GM19468 (cell line): ENCODE data around the gene ETV6.
A peak's percentile ranks its signal among the peaks of the same experiment; 100 is the strongest.

Experiments used
- ATAC-seq: cut with Tn5 transposase; IDR thresholded peaks from one replicate; pipeline ENCODE4 v1.9.1; 2021; ENCODE audit warnings: mild to moderate bottlenecking, moderate library complexity, moderate number of reproducible peaks; ENCODE audit not compliant: unreplicated experiment; ENCODE audit errors: extremely low read depth

The ETV6 gene

DNA sequence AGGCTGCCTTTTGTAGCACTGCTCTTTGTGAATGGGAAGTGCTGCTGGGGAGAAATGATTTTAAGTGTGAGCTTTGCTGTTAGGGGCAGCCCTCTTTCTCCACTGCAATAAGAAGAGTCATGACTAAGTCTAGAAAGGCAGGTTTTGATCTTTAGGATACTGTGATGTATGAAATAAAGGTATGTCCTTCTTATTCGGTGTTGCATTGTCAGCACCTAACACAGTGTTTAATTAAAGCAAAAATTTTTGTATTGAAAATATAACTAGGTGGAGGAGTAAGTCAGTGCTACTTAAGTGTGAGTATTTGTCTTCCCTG is 81.5 kb downstream of the ETV6 start:
- ATAC-seq = no peak

DNA sequence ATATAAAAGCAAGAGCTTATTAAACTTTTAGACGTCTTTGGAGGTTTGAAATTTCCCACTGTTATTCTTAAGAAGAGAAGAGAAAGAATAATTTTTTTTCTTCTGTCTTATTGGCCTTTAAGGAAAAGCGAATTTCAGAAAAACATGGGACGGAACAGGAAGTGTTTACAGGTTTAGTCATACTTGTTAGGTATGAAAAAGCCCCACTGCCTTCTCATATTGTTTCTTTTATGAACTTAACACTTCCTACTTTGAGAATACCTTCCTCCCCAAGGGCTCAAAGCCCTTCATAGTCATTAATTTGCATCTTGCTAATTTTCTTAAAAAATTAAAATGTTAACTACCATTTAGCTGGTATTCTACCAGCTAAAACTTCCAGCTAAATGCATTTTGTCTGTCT is 82.0 kb downstream of the ETV6 start:
- ATAC-seq = no peak

DNA sequence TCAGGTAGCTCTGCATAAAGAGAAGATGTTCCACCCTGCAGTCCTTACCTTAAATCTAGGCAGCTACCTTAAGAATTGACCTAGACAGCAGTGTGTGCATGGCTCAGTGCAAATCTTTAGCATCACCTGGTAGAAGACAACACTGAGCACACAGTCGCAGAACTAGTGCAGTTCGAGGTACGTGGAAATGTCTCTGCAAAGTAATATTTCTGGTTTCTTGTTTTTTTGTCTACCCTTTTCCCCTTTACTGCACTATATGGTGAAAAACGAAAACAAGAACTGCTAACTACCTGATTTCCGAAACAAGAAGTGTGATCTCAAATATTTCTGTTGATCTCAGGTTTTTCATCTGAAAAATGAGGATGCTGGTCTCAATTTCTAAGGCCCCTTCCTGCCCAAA is 82.5 kb downstream of the ETV6 start:
- ATAC-seq = no peak

DNA sequence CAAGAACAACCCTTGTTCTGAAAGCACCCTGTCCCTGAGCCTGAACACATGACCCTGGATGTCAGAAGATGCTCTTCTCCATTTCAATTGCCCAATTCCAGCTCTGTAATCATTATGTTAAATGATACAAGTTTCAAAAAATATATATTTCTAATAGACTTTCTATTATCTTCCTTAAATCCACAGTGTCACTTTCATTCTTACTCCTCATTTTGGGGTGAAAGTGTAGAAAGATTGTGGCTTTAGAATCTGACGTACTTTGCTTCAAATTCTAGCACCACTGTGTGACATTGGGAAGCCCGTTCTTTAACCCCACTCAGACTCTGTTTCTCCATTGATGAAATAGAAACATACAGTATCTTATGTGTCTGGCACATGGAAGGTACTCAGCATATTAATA is 83.2 kb downstream of the ETV6 start:
- no peak for ATAC-seq

DNA sequence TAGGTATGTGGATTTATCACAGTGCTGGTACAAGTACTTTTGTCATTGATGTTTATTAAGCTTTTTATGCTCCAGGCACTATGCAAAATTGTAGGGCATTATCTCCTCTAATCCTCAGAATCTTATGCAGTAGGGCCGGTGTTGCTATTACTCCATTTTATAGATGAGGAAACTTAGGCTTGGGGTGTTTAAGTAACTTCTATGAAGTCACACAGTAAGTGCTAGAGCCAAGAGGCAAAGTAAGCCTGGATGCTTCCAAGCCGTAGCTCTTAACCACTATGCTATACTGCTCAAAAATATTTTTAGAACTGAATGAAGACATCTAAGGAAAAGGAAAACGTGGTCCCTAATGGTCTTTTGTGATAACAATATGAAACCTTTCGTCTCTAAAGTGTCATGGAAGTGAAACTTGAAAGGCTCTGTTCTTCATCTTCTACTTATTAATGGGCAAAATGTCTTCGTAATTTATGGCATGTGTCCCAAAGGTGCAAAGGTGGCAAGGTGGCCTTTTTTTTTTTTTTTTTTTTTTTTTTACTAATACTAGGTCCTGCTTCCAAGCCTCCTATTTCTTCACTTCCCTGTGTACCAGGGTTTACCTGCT is 85.2 kb downstream of the ETV6 start:
- no peak for ATAC-seq

DNA sequence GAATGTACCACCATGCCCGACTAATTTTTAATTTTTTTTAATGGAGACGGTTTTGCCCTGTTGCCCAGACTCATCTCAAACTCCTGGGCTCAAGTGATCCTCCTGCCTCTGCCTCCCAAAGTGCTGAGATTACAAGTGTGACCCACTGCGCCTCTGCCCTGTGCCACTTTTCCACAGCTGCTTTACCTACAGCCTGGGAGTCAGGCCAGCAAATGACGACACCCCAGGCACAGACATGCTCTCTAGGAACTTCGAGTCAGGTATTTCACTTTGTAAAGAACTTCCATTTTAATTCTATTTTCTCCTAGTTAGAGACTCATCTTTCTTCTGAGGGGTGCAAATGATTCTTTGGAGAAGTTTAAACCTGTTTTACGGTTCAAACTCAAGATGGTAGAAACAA is 89.0 kb downstream of the ETV6 start:
- ATAC-seq = no peak

DNA sequence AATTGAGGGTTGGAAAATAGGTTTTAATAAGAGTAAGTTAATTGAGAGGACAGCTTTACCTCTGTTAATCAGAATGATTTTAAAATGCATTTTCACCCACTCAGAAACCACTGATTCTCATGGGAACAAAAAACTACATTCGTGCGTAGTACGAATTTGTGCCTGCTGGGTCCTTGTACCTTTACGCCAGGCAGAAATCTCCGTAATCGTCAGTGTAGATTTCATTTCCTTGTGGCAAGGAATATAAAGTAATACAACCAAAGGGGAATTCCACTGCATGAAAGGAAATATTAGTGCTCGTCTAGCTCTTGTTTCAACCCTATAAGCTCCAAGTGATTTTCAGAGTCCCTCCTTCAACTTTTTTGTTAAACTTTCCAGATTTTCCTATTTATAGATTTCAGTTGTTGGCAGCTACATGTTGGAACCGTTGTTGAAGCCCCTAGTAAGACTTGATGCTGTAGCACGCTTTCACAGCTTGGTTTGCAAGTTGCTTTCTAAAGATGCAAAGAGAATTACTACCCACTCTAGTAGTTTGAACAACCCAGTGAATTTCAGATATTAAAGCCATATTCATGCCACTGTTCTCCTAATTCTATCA is 90.6 kb downstream of the ETV6 start:
- ATAC-seq = no peak

DNA sequence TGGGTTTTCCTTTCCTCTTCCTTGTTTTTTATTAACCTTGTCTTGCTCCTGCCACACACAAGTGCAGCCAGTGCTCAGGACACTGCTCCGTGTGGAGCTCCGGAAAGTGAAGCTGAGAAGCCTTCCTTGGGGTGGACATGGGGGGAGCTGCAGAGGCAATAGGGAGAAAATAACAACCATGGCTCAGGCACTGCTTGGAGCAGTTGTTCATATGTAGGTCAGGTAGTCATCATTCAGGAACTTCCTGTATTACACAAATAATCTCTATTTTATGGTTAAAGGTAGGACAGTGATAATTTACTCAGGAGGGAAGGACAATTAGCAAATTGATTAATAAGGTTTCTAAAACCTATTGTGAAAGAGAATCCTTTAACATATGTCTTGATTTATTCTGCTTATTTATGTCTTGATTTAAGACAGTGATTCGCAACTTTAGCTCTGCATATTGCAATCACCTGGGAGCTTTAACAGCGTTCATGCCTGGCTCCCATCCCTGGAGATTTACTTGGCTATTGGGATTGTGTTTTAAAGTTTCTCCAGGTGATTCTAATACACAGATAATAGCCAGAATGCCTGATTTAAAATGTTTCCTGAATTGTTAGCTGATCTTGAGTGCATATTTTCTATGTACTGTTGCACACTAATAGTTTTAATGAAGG is 92.1 kb downstream of the ETV6 start:
- ATAC-seq = no peak

DNA sequence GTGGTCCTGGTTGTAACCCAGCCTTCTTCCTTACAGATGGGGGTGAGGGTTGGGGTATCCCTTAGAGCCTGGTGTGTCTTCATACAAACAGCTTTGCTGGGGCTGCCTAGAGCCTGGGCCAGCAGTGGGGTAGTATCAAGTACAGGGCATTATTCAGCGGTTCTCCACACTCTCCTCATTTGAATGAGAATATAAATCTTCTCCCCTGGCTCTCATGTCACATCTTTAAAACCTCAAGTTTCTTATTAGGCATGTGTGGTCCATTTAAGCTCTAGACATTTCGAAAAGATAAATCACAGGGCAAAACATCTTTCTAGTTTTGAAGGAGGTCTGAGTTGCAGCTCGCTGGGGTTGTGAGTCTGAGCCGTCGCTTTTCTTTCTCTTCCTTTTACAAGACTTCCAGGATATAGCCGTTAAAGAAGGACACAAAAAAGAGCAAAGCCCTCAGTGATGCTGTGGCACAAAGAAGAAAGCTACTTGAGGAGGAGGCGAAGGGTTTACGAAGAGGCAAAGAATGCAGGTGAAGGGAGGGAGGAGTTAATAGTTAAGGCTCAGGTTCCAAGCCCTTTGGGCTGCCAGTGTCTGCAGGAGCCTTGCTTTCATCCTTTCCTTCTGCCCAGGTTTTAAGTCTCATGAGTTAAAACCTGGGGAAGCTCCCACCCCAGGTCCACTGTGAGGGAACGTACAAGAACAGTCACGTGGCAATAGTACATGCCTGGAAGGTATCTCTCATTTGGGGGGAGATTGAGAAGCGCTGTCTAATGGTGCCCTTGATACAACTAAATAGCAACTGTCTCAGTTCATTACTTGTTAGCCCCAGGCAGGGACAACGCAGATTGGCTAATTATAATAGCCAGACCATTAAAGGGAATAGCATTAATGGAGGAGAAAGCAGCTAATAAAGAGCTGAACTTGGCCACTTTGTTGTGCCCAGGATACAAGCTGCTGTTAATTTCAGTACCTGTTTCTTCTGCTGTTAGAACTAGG is 94.2 kb downstream of the ETV6 start:
- no peak for ATAC-seq

DNA sequence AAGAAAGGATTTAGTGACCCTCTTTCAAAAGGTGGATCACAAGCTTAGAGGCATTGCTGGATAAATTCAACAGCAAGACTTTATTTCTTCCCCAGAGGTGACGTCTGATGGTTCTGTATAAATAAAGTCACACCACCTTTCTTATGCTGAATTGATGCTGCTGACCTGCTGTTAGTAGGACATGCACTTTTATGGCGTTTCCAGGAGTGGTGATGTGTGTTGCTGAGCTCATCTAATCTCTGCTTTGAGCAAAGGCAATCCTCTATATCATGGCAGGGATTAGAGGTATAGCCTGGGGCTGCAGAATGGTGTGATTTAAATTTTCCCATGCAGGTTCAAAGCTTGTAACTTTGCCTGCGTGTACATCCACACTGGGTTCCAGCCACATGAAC is 94.9 kb downstream of the ETV6 start:
- no peak for ATAC-seq

DNA sequence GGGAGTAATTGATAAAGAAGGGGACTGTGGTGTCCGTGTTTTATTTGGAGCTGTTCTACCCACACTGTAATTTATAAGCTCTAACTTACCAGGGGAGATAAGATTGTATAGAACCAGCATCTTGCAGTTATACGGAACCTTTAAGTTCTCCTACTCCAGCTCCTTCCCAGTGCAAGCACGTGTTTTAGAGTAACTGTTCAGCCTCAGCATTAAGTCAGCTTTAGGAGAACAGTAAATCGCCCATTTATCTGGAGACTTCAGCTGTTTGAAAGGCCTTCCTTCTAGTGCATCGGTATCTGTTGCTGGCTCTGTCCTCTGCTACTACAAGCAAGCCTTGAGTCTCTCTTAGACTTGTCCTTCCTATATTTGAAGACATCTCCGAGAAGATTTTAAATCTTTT is 95.6 kb downstream of the ETV6 start:
- ATAC-seq = no peak

DNA sequence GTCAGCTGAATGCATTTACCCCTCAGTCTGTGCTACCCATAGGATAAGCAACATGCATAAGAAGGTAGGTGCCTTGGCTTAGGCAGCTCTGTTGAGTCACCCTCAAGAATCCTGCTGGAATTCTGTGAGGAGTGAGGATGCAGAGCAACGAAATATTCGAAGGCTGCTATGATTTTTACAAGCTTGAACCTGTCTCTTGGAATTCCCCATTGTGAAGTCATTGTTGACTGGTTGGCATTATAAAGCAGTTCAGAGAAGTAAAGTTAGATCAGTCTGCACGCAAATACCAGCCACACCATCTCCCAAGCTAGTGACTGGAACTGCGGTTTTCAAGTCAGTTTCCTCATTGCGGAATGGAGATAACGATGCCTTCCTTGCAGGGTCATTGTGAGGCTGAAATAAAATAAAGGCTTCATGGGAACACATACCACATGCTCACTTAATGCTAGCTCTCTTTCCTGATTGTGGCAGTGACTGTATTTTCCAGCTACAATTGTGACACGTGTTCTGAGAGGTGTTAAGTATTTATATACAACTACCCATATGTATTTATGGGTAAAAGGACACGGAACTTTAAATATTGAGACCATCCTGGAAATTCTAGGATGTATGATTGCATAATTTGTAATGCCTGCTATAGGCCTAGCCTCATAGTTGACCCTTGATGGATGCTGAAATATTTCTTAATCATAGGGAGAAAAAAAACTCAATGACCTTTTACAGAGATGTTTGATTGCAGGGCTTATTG is 96.7 kb downstream of the ETV6 start:
- no peak for ATAC-seq

DNA sequence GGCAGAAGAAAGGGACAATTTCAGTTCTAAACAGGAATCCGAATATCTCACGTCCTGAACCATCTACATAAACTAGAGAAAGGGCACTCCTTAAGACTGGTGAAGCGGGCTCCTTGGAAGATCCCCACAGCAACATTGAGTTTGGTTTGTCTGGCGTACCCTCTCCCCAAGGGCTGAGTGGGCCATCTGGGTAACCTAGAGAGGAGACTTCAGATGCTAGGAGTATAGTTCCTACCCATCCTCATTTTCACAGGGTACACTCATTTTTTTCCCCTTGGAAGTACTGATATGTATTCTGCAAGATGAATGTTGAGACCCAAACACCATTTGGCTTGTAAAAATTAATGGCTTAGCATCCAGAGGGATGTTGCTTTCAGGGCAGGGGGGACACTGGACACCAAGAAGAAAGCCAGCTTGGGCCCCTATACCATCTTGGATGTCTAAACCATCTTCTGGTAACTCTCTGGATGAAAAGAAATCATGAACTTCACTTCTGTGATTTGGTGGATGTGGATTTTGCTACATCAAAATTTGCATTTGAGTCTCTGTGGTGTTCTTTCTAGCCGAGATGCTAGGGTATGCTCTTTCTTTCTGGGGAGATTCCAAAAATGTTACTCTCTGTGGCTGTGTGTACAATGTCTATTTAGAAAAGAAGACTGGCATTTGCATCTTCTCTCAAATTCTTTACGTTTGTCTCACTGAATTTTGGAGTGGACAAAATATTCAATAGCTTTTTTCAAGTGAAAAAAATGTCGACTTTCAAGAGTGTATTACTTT is 97.7 kb downstream of the ETV6 start:
- ATAC-seq = no peak

DNA sequence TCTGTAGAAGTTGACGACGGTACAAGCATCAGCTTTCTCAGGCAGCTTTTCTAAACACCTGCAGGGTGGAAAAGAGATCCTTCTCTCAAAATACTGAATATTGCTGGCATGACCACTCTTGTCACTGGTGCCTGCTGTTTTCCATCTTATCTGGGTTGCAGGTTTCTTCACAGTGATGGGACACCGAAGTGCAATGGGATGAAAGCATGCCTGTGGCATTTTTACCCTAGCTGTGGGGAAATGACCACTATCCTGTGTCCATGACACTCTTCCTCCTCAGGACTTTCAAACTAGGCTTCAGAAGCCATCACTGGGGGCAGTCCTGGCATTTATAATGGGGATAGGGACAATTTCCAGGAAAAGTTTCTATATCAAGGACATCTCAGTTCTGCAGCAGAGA is 98.5 kb downstream of the ETV6 start:
- ATAC-seq = no peak

DNA sequence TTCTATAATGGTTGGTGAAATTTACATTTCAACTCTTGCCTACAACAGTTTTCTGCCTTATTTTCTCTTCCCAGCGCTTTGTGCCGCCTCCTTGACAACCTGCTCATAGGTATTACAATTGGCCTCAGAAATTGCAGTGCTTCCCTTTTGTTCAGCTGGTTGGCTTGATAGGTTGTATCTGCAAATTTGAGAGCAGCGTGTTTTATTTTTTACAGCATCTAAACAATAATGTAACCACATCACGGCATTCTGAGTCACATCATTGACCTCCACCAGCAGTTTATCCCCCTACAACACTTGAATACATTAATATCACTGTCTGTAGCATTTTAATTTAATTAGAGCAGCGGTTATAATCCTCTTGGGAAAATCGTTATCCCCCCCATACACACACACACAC is 99.4 kb downstream of the ETV6 start:
- ATAC-seq = no peak

DNA sequence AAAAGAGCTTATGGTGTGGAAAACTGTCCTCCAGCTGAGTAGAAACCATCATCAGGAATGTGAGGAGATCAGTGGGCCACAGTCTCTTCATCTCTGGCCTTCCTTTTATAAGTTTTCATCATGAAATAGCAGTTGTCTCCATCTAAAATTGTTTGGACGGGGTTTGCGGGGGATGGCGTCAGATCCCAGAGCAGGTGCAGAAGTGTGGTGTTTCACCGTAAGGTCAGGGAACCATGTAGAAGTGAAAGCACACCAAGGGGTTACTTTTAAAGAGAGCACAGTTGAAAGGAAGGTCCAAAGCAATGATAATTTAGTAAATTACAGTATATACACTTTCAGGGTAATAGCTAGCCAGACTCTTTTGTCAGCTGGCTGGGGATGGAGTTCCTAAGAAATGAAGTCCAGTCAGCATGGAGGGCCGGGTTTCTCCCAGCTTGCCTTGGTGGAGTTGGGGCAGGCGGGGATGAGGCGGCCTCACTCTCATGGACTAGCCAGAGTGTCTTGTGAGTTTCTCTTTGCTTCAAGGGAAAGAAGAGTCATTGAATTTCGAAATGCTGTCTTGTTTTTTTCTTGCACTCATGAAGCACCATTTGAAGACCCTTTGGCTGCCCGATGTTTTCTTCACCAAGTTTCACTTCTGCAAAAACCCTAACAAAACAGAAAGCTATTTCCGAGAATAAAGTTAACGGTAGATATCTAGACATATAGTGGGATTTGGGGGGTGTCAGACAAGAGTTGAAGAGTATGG is 100.6 kb downstream of the ETV6 start:
- ATAC-seq = peak; percentile 42

DNA sequence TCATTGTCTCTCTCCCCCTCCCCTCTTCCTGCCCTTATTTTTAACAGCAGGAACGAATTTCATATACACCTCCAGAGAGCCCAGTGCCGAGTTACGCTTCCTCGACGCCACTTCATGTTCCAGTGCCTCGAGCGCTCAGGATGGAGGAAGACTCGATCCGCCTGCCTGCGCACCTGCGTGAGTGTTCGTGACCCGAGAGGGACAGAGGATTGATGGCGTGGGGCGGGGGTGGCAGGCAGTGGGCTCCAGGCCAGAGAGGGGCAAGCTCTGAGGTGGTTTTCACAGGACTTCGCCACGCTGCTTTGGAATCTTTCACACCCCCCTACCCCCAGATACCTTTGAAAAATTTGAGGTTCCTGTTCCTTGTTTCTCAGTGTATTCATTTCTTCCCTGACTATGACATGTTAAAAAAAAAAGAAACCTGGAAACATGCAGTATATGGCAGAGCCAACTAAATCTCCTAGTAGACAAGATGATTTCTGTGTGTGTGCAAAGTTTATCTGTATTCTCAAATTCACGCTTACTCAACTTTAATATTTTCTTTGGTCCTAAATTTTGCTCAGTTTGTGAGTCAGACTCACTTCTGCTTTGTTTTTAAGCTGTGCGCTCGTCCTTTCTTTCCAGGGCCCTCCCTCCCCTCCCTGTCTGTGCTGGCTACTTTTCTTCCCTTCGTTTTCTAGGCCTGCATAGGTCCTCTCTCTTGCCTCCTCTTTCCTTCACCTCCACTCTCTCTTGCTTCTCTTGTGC is 103.1 kb downstream of the ETV6 start:
- no peak for ATAC-seq

DNA sequence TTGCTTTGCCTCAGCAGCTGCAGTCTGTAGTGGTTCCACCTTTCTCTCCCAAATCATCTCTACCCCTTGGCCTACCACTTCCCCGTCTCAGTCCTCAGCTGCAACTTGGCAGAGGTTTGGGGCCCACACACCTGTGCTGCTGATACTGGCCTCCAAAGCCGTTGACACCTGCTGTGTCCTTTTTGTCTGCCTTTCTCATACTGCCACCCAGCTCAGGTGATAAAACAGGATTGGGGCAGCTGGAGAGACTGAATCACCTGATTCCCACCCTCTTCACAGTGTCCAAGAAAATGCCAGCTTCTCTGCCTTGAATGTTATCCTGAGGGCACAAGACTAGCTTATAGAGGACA is 103.7 kb downstream of the ETV6 start:
- no peak for ATAC-seq
